COLO668 (cell line): ENCODE data around the gene TAF1C.

Experiments used
- DNase-seq: peaks from one replicate; lab custom pipeline; 2025; ENCODE audit not compliant: unreplicated experiment; lab: John Stamatoyannopoulos, UW

The TAF1C gene

DNA sequence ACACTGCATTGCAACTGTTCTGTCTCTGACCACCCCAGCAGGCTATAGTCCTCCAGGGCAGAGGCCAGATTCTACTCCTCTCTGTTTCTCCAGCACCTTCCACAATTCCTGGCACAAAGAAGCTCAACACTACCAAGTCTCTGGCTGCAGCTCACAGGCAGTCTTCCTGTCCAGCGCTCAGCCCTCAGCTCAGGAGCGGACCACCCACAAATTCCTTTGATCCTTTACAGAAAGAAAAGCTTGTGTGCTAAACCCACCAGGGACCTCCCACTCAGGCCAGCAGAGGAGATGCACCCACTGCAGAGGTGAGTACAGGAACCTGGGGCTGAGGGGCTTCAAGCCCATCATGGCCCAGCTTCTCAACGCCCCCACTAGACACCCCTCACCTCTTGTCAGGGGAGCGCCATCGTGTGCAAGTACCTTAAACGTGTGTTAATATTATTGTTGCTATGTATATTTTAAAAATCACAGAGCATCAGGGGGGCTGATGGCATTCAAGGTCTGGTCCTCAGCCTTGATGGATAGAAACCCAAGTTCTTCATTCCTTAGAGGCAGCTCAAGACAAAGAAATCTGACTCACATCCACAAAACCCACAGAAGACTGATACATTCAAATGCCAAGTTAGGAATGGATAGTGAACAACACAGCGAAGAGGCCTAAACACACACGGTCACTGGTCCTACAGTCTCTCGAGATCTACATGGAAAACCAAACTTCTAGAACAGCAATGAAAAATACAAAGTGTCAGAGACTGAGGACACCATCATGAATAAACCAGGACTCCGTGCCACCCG is 50.3 kb downstream of the TAF1C start:
- no peak for DNase-seq

GRCh38 chr16:84132527-84133285 is 54.2 kb downstream of the TAF1C start:
- no peak for DNase-seq

- DNase-seq: no peak
Measured at GRCh38 chr16:84131117-84131516, 55.7 kb downstream of the TAF1C start.
